BJ (cell line): Measurements from ENCODE around the gene TACR2. TPM values are rescaled to one million over a fixed set of nuclear protein-coding genes. Genes with fewer than 3 reads are reported as not detected.

ENCODE experiments used
- CTCF ChIA-PET: fragments of 350-600 bp; formaldehyde crosslinking; extraction: SDS; loops from one replicate; lab custom pipeline; 2021; ENCODE audit warnings: antibody characterized with exemption, inconsistent platforms; lab: Yijun Ruan, JAX
- POLR2A ChIA-PET: fragments of 300-600 bp; sonication (Branson Sonifier 250); formaldehyde crosslinking; extraction: SDS; loops from one replicate; lab custom pipeline; 2021; ENCODE audit warnings: antibody characterized with exemption; lab: Charles Lee
- DNase-seq: peaks from one replicate; pipeline ENCODE4 v3.0.0-alpha.2; 2011; ENCODE audit warnings: low read depth
- H3K27me3 ChIP-seq: 2 replicates; pipeline ENCODE4 v1.6.0; 2011; ENCODE audit warnings: low read length; ENCODE audit not compliant: control insufficient read depth, insufficient read depth
- H3K36me3 ChIP-seq: 2 replicates; pipeline ENCODE4 v1.5.1; 2011; ENCODE audit warnings: low read length; ENCODE audit not compliant: control insufficient read depth, insufficient read depth
- H3K4me3 ChIP-seq: 2 replicates; pipeline ENCODE4 v1.5.1; 2011; ENCODE audit warnings: low read depth, mild to moderate bottlenecking, control low read depth, low read length
- polyA plus RNA-seq: library from polyadenylated mRNA; depleted of rRNA; stranded (reverse); fragments of >200 nt; gene quantifications from 2 replicates; pipeline ENCODE4 v1.2.3, GENCODE V29; 2011
- TF ChIP-seq, protein P1 (sequence below): IDR thresholded peaks from 2 replicates; pipeline ENCODE4 v1.5.1; 2011; ENCODE audit warnings: low read depth, mild to moderate bottlenecking, control low read depth, inconsistent platforms, low read length, moderate library complexity; ENCODE audit not compliant: insufficient read depth

TACR2 gene
- polyA plus RNA-seq, 1 experiment, result 0.09 TPM

DNA sequence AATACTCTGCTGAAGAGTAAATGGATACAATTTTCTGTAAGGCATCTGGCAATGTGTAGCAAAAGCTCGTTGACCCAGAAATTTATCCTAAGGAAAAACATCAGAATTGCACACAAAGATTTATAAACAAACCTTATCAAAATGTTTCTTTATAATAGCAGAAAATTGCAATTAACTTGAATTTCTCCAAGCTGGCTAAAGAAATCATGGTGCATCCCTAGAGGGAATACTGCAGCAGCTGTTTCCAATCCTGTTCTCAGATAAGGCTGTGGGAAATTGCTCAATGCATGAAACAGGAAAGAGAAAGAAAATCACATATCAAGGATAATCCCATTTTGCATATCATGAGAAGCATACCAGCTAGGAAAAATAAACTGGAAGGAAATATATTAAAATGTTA lies 18.7 kb downstream of the TACR2 start:
- ChIA-PET POLR2A (no interaction called here), CTCF (interaction anchor here (0.7 to 3.2 kb wide), 3 partner anchors 9 to 159 kb away, joined by 3 to 11 read pairs (median 3); no protein-coding TSS in a partner anchor)
- peaks cover 32% of the 10 kb centered on the region for H3K36me3 ChIP-seq
- no peak for DNase-seq
- H3K27me3 ChIP-seq, result no peaks in the 10 kb centered on the region
- H3K4me3 ChIP-seq, result no peak overlapping the region
- TF ChIP-seq, protein P1, sequence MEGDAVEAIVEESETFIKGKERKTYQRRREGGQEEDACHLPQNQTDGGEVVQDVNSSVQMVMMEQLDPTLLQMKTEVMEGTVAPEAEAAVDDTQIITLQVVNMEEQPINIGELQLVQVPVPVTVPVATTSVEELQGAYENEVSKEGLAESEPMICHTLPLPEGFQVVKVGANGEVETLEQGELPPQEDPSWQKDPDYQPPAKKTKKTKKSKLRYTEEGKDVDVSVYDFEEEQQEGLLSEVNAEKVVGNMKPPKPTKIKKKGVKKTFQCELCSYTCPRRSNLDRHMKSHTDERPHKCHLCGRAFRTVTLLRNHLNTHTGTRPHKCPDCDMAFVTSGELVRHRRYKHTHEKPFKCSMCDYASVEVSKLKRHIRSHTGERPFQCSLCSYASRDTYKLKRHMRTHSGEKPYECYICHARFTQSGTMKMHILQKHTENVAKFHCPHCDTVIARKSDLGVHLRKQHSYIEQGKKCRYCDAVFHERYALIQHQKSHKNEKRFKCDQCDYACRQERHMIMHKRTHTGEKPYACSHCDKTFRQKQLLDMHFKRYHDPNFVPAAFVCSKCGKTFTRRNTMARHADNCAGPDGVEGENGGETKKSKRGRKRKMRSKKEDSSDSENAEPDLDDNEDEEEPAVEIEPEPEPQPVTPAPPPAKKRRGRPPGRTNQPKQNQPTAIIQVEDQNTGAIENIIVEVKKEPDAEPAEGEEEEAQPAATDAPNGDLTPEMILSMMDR, result no peak

DNA sequence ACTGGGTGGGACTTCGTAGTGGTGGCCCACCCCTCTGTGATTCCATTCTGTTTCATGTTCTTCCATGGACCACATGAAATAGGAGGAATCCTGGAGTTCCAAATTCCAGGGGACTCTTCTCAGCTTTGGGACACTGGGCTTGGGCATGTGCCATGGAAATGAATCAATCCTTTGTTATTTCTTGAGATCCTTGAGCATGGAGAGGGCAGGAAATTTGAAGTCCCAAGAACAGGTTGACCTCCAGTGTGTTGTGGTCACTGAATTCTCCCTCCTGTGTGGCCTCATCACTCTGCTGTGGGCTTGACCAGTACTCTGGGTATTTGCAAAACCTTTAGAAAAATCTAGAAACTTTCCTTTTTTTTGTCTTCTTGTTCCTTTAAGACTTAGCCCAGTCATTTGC lies 22.7 kb downstream of the TACR2 start:
- ChIA-PET POLR2A (no interaction called here), CTCF (interaction anchor here (0.8 to 3.6 kb wide), 3 partner anchors 142 to 438 kb away, joined by 4 to 110 read pairs (median 4); partner anchors contain the start of gene DDX21)
- Histone ChIP-seq H3K36me3 (peaks cover 25% of the 10 kb centered on the region), H3K4me3 (no peak overlapping the region), H3K27me3 (no peaks in the 10 kb centered on the region)
- TF ChIP-seq, protein P1, result no peak
- DNase-seq, result no peak

DNA sequence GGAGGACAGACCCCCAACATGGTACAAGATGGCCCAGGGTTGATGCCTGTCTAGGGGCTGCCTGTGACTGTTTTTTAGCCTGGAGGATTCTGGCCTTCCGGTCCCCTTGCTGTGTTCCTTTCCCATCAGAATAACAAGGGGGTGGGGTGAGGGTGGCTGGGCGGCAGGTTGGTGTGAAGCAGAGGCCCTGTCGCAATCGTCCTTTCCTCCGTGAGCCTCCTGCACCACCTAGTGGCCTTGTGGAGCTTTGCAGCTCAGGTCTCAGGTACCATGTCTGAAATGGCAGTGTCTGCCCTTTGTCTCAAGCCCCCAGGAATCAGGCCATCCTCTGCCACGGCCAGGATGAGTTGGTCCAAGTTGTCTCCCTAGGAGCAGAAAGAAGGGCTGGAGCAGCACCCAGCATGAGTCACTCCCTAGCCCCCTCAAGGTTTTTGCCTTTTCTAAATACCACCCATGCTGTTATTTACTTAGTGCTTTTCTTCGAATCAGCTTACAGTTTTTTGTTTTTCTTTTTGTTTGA lies 24.2 kb downstream of the TACR2 start:
- Histone ChIP-seq H3K36me3 (peaks cover 25% of the 10 kb centered on the region), H3K4me3 (no peak overlapping the region), H3K27me3 (no peaks in the 10 kb centered on the region)
- TF ChIP-seq, protein P1, result peak; percentile 98
- CTCF ChIA-PET, result interaction anchor here (0.6 to 3.6 kb wide), 21 partner anchors 9 to 290 kb away, joined by 3 to 110 read pairs (median 4); no protein-coding TSS in a partner anchor
- DNase-seq, result no peak
- POLR2A ChIA-PET, result no interaction called here

DNA sequence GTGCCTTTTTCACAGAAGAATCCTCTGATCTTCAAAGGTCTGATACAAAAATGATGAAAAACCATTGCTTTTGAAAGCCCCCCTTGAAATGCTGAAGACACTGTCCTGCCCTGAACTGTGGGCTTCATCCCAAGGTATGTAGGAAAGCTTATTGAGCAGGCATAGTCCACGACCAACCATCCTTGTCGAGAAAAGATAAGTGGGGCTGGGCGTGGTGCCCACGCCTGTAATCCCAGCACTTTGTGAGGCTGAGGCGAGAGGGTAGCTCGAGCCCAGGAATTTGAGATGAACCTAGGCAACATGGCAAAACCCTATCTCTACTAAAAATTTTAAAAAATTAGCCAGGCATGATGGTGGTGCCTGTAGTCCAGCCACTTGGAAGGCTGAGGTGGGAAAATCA lies 25.6 kb downstream of the TACR2 start:
- Histone ChIP-seq H3K36me3 (peaks cover 24% of the 10 kb centered on the region), H3K4me3 (no peak overlapping the region), H3K27me3 (no peaks in the 10 kb centered on the region)
- no peak for DNase-seq
- TF ChIP-seq, protein P1, result no peak
- ChIA-PET CTCF (interaction anchor here (0.7 to 4.5 kb wide), 9 partner anchors 8 to 167 kb away, joined by 3 to 35 read pairs (median 4); no protein-coding TSS in a partner anchor), POLR2A (no interaction called here)

DNA sequence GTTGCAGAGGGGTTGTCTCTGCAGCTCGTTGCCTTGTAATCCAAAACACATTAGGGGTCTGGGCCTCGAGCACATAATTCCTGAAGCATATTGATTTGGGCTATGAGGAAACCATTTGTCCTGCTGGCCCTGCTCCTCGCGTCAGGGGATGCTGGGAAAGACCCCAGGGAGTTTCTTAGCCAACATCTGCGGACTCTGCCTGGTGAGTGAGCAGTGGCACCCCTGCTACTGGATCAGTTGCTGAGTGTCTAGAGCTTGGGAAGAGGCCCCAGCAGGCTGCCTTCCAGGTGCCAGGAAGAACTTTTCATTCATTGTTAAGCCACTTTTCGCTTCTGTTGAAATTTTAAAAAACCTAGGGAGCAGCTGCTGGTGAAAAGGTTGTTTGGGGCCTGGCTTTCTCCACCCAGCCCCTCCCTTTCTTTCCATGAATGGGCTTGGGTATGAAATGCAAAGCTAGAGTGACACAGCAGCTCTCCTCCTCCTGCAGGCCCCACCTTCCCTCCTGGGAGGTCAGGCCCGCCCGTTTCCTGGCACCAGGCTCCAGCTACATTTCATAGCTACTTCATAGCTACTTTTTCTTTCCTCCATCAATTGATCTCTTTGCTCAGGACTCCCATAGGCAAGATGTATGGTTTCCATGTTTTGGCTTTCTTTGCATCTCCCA lies 26.8 kb downstream of the TACR2 start:
- TF ChIP-seq, protein P1, result no peak
- ChIA-PET CTCF (interaction anchor here (0.5 to 4.5 kb wide), 5 partner anchors 9 to 157 kb away, joined by 3 to 35 read pairs (median 3); no protein-coding TSS in a partner anchor), POLR2A (no interaction called here)
- H3K36me3 ChIP-seq, result peaks cover 29% of the 10 kb centered on the region
- DNase-seq, result no peak
- H3K27me3 ChIP-seq, result no peaks in the 10 kb centered on the region
- H3K4me3 ChIP-seq, result no peak overlapping the region
